ENCODE results near the gene OTOA.
"Not testable (repeated sequence)": the region's sequence is repeated elsewhere in the genome, so short reads cannot be mapped to it uniquely, and the experiment has no call there.

Gene OTOA

GRCh38 chr16:21674456-21674855 is 10.7 kb downstream of the OTOA start:
- DNase-seq (ENCODE audit: low read depth in 2 of 2), result not testable (repeated sequence)

DNA sequence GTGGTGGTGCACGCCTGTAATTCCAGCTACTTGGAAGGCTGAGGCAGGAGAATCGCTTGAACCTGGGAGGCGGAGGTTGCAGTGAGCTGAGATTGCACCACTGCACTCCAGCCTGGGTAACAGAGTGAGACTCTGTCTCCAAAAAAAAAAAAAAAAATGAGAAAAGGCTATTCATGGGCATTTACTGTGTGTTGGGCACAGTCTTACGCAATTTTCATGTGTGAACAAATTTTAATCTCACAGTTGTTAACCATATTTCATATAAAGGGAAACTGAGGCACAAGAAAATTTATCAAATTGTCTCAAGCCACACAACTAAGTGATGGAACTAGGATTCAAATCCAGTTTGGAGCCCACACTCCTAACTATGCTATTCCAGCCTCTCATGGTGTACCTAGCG is 16.9 kb downstream of the OTOA start:
- DNase-seq (ENCODE audit: low read depth in 2 of 2), result not testable (repeated sequence)

- no peak for DNase-seq (ENCODE audit: low read depth in 2 of 2)
These were observed 19.4 kb downstream of the OTOA start for GRCh38 chr16:21683184-21683583.

DNA sequence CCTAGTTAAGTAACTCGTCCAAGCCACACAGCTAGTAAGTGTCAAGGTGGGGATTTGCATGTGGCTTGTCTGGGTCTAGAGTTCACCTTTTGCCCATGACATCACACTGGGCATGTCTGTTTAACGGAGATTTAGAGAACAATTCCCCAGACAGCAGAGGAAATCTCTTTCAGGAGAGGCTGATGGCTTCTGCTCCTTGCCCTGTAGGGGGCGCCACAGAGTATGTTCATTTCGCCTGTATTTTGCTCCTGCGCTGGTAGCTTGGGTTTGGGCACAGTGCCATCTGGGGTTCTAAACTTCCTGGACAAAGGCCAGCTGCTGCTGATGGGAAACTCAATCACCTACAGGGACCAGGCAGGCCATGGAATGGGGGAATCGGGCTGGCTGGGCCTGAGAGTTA is 20.4 kb downstream of the OTOA start:
- DNase-seq (ENCODE audit: low read depth in 2 of 2), result no peak

- DNase-seq (ENCODE audit: low read depth in 2 of 2), result no peak
These were observed 21.3 kb downstream of the OTOA start for GRCh38 chr16:21685034-21685455.

GRCh38 chr16:21689107-21689506 is 25.3 kb downstream of the OTOA start:
- DNase-seq (ENCODE audit: low read depth in 2 of 2), result no peak

GRCh38 chr16:21690967-21691366 is 27.2 kb downstream of the OTOA start:
- not testable (repeated sequence) for DNase-seq (ENCODE audit: low read depth in 2 of 2)

DNA sequence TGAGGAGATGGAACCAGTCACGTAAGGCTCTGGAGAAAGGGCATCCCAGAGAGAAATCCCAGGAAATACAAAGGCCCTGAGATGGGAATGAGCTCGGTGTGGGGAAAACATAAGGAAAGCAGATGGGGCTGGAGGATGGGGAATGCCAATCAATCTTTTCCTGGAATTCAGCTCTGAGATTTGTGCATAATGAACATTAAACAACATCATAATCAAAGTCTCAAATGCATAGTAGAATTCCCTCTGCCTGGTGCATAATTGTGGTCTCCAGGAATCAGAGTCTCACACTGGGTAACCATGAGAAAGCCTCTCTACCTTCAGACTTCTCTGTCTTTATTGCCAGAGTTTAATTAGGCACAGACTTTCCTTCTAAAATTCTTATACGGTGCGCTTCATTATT is 30.8 kb downstream of the OTOA start:
- DNase-seq (ENCODE audit: low read depth in 2 of 2), result no peak

GRCh38 chr16:21697032-21697431 is 33.3 kb downstream of the OTOA start:
- no peak for DNase-seq (ENCODE audit: low read depth in 2 of 2)

- no peak for DNase-seq (ENCODE audit: low read depth in 2 of 2)
These were observed 34.6 kb downstream of the OTOA start for GRCh38 chr16:21698169-21699032.

DNA sequence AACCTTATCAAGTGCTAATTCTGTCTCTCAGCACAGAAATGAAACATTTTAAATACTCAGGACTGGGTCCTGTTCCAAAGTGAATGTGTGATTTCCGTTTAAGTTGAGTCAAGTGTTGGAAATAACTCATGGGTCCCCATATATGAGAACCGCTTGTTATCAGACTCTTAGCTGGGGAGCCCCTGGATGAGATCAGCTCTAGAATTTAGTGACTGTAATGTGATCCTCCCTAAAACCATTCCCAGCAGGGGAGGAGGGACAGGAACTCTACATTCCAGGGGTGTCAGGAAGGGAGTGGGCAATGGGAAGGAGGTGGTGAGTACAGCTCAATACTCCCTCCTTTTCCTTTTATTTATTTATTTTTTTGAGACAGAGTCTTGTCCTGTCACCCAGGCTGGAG is 37.5 kb downstream of the OTOA start:
- DNase-seq (ENCODE audit: low read depth in 2 of 2), result no peak

GRCh38 chr16:21702276-21702675 is 38.5 kb downstream of the OTOA start:
- DNase-seq (ENCODE audit: low read depth in 2 of 2), result no peak

GRCh38 chr16:21703156-21703555 is 39.4 kb downstream of the OTOA start:
- no peak for DNase-seq (ENCODE audit: low read depth in 2 of 2)

GRCh38 chr16:21703589-21704174 is 39.9 kb downstream of the OTOA start:
- no peak for DNase-seq (ENCODE audit: low read depth in 2 of 2)

GRCh38 chr16:21704266-21704665 is 40.5 kb downstream of the OTOA start:
- no peak for DNase-seq (ENCODE audit: low read depth in 2 of 2)

- no peak for DNase-seq (ENCODE audit: low read depth in 2 of 2)
These were observed 41.0 kb downstream of the OTOA start for GRCh38 chr16:21704733-21705132.

GRCh38 chr16:21708533-21709115 is 44.9 kb downstream of the OTOA start:
- DNase-seq (ENCODE audit: low read depth in 2 of 2), result peak; percentile 35 to 68

DNA sequence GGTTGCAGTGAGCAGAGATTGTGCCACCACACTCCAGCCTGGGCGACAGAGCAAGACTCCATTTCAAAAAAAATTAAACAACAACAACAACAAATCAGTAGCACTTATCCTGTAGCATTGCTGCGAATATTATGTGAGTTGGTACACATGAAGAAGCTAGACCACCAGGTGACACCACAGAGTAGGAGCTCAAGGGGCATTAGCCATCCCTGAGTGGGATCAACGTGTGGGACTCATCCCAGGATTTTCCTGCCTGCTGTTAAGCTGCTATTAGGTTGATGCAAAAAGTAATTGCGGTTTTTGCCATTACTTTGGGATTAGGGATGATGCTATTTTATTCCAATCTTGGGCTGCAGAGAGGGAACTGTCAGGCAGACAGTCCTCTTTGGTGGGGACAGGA is 47.2 kb downstream of the OTOA start:
- no peak for DNase-seq (ENCODE audit: low read depth in 2 of 2)

GRCh38 chr16:21713549-21714368 is 50.0 kb downstream of the OTOA start:
- no peak for DNase-seq (ENCODE audit: low read depth in 2 of 2)

GRCh38 chr16:21714369-21714618 is 50.5 kb downstream of the OTOA start:
- not testable (repeated sequence) for DNase-seq (ENCODE audit: low read depth in 2 of 2)

- DNase-seq (ENCODE audit: low read depth in 2 of 2), result no peak
These were observed 53.8 kb downstream of the OTOA start for GRCh38 chr16:21717608-21718007.

DNA sequence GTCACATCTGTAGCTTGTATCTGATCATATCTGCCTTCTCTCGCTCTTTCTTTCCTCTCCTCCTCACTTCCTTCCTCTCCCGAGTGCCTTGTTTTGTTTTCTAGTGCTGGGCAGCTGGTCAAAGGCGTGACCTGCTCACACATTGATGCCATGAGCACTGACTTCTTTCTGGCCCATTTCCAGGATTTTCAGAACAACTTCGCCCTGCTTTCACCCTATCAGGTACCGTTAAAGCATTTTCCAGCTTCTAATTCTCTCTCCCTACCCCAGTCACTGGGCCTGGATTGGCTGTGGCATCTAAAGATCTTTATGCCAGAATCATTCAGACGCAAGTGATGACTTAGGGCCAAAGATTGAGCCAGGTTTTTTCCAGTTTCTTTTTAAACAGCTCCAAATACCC is 55.5 kb downstream of the OTOA start:
- DNase-seq (ENCODE audit: low read depth in 2 of 2), result no peak
